ENCODE results near the gene SEC23B. TPM values are rescaled to one million over a fixed set of nuclear protein-coding genes. Genes with fewer than 3 reads are reported as not detected.

The SEC23B gene
- total RNA-seq (ENCODE audit: low replicate concordance): 44.3 and 56.2 TPM in 2 replicates

GRCh38 chr20:18507218-18508191 is at the start of gene SEC23B:
TSS of gene SEC23B (plus strand) at chr20:18507940. CDS start at chr20:18510836, 2,896 bp downstream.

GRCh38 chr20:18466894-18467730 is 40.6 kb upstream of the SEC23B start, which contains the start of the genes DZANK1 and POLR3F:
TSS of gene DZANK1 (minus strand) at chr20:18467030. CDS start at chr20:18465358, 1,672 bp downstream.
TSS of gene POLR3F (plus strand) at chr20:18467390. CDS start at chr20:18467507, 117 bp downstream.

GRCh38 chr20:18496740-18497592 is 10.8 kb upstream of the SEC23B start, which contains the start of gene RBBP9:
TSS of gene RBBP9 (minus strand) at chr20:18497225. CDS start at chr20:18497167, 58 bp downstream.

GRCh38 chr20:18566892-18567738 is 59.4 kb downstream of the SEC23B start, which contains the start of gene SMIM26:
TSS of gene SMIM26 (plus strand) at chr20:18567432. CDS start at chr20:18567479, 47 bp downstream.

GRCh38 chr20:18587665-18588573 is 80.2 kb downstream of the SEC23B start, which contains the start of gene DTD1:
TSS of gene DTD1 (plus strand) at chr20:18588054. CDS start at chr20:18588073, 19 bp downstream.

Other genes with a start within 250 kb of the SEC23B start
- 21.8 and 23.2 TPM in 2 replicates for gene ZNF133, start 219.4 kb upstream of the SEC23B start, total RNA-seq (ENCODE audit: low replicate concordance)
- 0.75 and 1.2 TPM in 2 replicates for gene DZANK1, start 40.9 kb upstream of the SEC23B start, total RNA-seq (ENCODE audit: low replicate concordance)
- gene POLR3F, start 40.5 kb upstream of the SEC23B start, total RNA-seq (ENCODE audit: low replicate concordance): 11.1 and 11.8 TPM in 2 replicates
- 9.5 and 24.1 TPM in 2 replicates for gene RBBP9, start 10.7 kb upstream of the SEC23B start, total RNA-seq (ENCODE audit: low replicate concordance)
- 89.1 and 194 TPM in 2 replicates for gene SMIM26, start 59.5 kb downstream of the SEC23B start, total RNA-seq (ENCODE audit: low replicate concordance)
- gene DTD1, start 80.1 kb downstream of the SEC23B start, total RNA-seq (ENCODE audit: low replicate concordance): 38.6 and 100 TPM in 2 replicates

All from smooth muscle cell of the coronary artery (primary cell).